ENCODE data around the gene INF2. TPM values are rescaled to one million over a fixed set of nuclear protein-coding genes. Genes with fewer than 3 reads are reported as not detected.

INF2 gene
- total RNA-seq, 1 experiment from 2014 or later: 113 TPM

GRCh38 chr14:104753528-104754212 lies 64.3 kb downstream of the INF2 start:
- POLR2A ChIA-PET (ENCODE audit: unreplicated experiment): interaction anchor here (0.7 kb wide), 1 partner anchor 548 kb away, joined by 7 read pairs; no protein-coding TSS in a partner anchor
- H3K36me3 ChIP-seq (ENCODE audit: low read depth): peaks cover 3% of the 10 kb centered on the region; the same call in 1 of the 2 replicates
- no TSS peak for BruUV-seq (replicated peaks)
- H3F3A ChIP-seq (ENCODE audit: insufficient read depth, low read depth): peaks cover 9% of the 10 kb centered on the region; the same call in 1 of the 2 replicates
- no peaks in the 10 kb centered on the region for H3K9me2 ChIP-seq (ENCODE audit: insufficient read depth)
- H3K79me2 ChIP-seq (ENCODE audit: low read depth): peaks cover 38% of the 10 kb centered on the region
- no peak for DNase-seq
- TF ChIP-seq EZH2 (IDR thresholded peaks at IDR 0.05; ENCODE audit: low read depth): no peak
- TF ChIP-seq CTCF (conservative IDR thresholded peaks at IDR 0.05): no peak
- H3K4me1 ChIP-seq (replicated peaks; ENCODE audit: insufficient read depth): peaks cover 24% of the 10 kb centered on the region
- peak overlapping the region; percentile 61 for H3K4me3 ChIP-seq
- H2AFZ ChIP-seq: peak overlapping the region; percentile 81; the same call in 1 of the 2 replicates
- H3K9me3 ChIP-seq (ENCODE audit: insufficient read depth, low read depth): no peaks in the 10 kb centered on the region
- intact Hi-C loops (cut with micrococcal nuclease; ENCODE audit: unreplicated experiment): loop anchor here (5.0 kb wide), 1 partner anchor 71 kb away; no protein-coding TSS in a partner anchor
- CTCF ChIA-PET: no interaction called here
- peaks cover 10% of the 10 kb centered on the region for H4K20me1 ChIP-seq (ENCODE audit: insufficient read depth)
- peak overlapping the region; percentile 88 for H3K4me2 ChIP-seq
- H3K27me3 ChIP-seq (ENCODE audit: insufficient read depth, low read depth): no peaks in the 10 kb centered on the region
- H3K27ac ChIP-seq: no peak overlapping the region

GRCh38 chr14:104754213-104754851 lies 64.9 kb downstream of the INF2 start:
- TSS peak; percentile 36 for BruUV-seq (replicated peaks)
- Histone ChIP-seq H3K4me3 (peak overlapping the region; percentile 61), H3K9me3 (ENCODE audit: insufficient read depth, low read depth) (no peaks in the 10 kb centered on the region), H4K20me1 (ENCODE audit: insufficient read depth) (peaks cover 16% of the 10 kb centered on the region), H3K4me1 (replicated peaks; ENCODE audit: insufficient read depth) (peaks cover 18% of the 10 kb centered on the region), H3F3A (ENCODE audit: insufficient read depth, low read depth) (peaks cover 7% of the 10 kb centered on the region; the same call in 1 of the 2 replicates), H3K9me2 (ENCODE audit: insufficient read depth) (no peaks in the 10 kb centered on the region), H2AFZ (no peak overlapping the region), H3K27me3 (ENCODE audit: insufficient read depth, low read depth) (no peaks in the 10 kb centered on the region), H3K4me2 (peak overlapping the region; percentile 88), H3K36me3 (ENCODE audit: low read depth) (peaks cover 3% of the 10 kb centered on the region; the same call in 1 of the 2 replicates), H3K27ac (no peak overlapping the region), H3K79me2 (ENCODE audit: low read depth) (peaks cover 38% of the 10 kb centered on the region)
- ChIA-PET CTCF (no interaction called here), POLR2A (ENCODE audit: unreplicated experiment) (interaction anchor here (0.7 kb wide), 1 partner anchor 547 kb away, joined by 7 read pairs; no protein-coding TSS in a partner anchor)
- no peak for TF ChIP-seq EZH2 (IDR thresholded peaks at IDR 0.05; ENCODE audit: low read depth)
- no peak for TF ChIP-seq CTCF (conservative IDR thresholded peaks at IDR 0.05)
- DNase-seq: no peak
- intact Hi-C loops (cut with micrococcal nuclease; ENCODE audit: unreplicated experiment): loop anchor here (5.0 kb wide), 1 partner anchor 72 kb away; no protein-coding TSS in a partner anchor

GRCh38 chr14:104755621-104756020 lies 66.2 kb downstream of the INF2 start:
- H3K9me3 ChIP-seq (ENCODE audit: insufficient read depth, low read depth): no peaks in the 10 kb centered on the region
- no peak overlapping the region for H2AFZ ChIP-seq
- peaks cover 3% of the 10 kb centered on the region; the same call in 1 of the 2 replicates for H3K36me3 ChIP-seq (ENCODE audit: low read depth)
- H3K9me2 ChIP-seq (ENCODE audit: insufficient read depth): no peaks in the 10 kb centered on the region
- H3K4me1 ChIP-seq (replicated peaks; ENCODE audit: insufficient read depth): peaks cover 9% of the 10 kb centered on the region
- H3K79me2 ChIP-seq (ENCODE audit: low read depth): peaks cover 38% of the 10 kb centered on the region
- POLR2A ChIA-PET (ENCODE audit: unreplicated experiment): no interaction called here
- no TSS peak for BruUV-seq (replicated peaks)
- CTCF ChIA-PET: no interaction called here
- peaks cover 16% of the 10 kb centered on the region for H4K20me1 ChIP-seq (ENCODE audit: insufficient read depth)
- H3K4me2 ChIP-seq: no peak overlapping the region
- no peak for DNase-seq
- H3K4me3 ChIP-seq: no peak overlapping the region
- H3F3A ChIP-seq (ENCODE audit: insufficient read depth, low read depth): no peaks in the 10 kb centered on the region; the same call in 1 of the 2 replicates
- TF ChIP-seq EZH2 (IDR thresholded peaks at IDR 0.05; ENCODE audit: low read depth): no peak
- no peak overlapping the region for H3K27ac ChIP-seq
- intact Hi-C loops (cut with micrococcal nuclease; ENCODE audit: unreplicated experiment): no loop called here
- H3K27me3 ChIP-seq (ENCODE audit: insufficient read depth, low read depth): no peaks in the 10 kb centered on the region

Data from PC-9 (cell line).